NCI-H1105 (cell line): ENCODE results near the gene CFAP92.
A peak's percentile ranks its signal among the peaks of the same experiment; 100 is the strongest.

Source experiments
- DNase-seq: peaks from one replicate; lab custom pipeline; 2025; lab: John Stamatoyannopoulos, UW

CFAP92 gene

GRCh38 chr3:128988286-128988685 lies 5.6 kb downstream of the CFAP92 start:
- no peak for DNase-seq

- DNase-seq: no peak
Measured at GRCh38 chr3:128987302-128988100, 6.4 kb downstream of the CFAP92 start.

- DNase-seq: no peak
Measured at GRCh38 chr3:128984596-128984995, 9.3 kb downstream of the CFAP92 start.

DNA sequence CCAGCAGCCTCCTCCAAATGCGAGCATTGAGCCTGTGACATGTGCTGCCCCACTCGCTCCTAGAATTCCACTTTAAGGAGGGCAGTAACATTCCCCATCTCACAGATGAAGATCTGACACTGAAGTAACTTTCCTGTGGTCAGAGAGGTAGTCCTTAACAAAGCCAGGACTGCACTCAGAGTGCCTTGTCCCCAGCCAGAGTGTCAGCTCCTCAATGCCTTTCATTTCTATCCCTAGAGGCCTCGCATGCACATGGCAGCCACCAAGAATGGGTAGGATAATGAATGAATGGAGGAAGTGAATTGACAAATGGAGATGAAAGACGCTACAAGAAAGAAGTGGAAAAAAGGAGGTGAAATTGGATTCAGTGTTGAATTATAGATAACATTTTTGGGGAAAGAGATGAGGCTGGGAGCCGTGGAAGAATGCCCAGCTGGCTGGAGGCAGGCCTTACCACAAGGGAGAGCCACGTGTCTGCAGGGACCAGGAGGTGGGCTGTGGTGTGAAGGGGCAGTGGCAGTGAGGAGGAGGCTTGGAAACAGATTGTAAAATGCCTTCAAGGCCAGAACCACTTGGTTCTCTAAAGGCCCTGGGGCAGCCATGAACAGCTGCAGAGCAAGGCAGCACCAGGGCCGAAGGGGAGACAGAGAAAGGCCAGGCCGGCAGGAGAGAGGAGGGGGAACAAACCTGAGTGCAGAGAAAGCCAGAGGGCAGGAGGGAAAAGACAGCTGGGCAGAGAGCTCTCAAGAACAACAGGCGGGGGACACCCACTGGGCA lies 10.4 kb downstream of the CFAP92 start:
- DNase-seq: no peak

DNA sequence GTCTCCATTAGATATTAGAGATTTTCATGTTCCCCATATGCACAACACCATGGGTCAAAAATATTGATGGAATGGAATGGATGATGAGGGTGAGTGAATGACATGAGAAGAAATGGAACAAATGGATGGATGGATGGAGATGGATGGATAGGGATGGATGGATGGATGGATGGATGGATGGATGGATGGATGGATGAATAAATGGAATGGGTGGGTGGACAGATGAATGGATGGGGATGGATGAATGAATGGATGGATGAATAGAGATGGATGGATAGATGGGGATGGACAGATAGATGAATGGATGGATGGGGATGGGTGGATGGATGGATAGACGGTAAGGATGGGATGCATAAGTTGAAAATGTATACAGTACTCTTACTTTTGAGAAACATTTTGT lies 18.6 kb downstream of the CFAP92 start:
- DNase-seq: no peak

DNA sequence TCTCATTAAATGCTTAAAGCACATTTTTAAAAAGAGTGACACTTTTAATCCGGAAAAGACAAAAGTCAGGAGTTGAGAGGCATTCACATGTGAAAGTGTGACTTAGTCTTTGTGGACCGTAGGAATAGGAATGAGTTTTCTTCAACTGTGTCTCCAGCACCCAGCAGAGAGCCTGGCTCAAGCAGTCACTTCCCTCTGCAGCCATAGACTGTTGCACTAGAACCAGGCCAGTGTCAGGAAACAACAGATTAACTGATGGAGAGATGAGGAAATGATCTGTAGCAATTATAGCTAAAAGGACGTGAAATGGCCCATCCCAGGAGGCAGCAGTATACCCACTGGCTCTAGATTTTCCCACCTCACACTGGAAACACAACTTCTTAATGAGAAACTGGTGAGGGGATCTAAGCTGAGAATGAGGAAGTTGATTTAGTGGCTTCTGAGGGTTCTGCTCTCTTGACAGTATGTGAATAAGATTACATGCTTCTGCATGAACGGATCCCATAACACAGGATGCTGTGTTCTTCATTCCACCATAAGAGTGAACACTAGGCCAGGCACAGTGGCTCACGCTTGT lies 19.8 kb downstream of the CFAP92 start:
- DNase-seq: no peak

DNA sequence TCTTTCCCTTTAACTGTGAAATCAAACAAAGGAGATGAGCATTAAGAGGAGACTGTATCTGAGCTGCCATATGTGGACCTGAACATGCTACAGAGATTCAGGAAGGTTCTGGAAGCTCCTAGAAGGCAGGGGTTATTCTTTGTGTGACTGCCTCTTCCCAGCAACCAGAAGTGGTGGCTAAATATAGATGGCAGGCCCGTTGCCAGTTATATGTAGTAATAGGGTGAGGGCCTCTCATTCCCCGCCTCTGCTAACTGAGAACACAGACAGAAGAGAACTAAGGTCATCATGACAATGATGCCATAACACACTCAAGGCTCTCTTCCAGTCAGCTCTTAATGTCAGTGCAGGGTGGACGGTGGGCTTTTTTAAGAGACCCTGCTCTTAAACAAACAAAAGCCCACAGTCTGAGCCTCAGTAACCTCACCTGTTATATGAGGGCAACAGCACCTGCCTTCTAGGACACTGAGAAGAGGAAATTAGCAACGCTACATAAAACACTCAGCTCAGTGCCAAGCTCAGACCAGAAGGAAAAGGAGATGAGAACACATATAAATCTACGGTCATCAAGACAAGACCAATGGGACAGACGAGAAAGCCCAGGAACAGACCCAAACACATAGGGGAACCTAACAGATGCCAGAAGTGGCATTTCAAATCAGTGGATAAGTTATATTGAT lies 22.3 kb downstream of the CFAP92 start:
- no peak for DNase-seq

- no peak for DNase-seq
Measured at GRCh38 chr3:128970740-128971047, 23.2 kb downstream of the CFAP92 start.

DNA sequence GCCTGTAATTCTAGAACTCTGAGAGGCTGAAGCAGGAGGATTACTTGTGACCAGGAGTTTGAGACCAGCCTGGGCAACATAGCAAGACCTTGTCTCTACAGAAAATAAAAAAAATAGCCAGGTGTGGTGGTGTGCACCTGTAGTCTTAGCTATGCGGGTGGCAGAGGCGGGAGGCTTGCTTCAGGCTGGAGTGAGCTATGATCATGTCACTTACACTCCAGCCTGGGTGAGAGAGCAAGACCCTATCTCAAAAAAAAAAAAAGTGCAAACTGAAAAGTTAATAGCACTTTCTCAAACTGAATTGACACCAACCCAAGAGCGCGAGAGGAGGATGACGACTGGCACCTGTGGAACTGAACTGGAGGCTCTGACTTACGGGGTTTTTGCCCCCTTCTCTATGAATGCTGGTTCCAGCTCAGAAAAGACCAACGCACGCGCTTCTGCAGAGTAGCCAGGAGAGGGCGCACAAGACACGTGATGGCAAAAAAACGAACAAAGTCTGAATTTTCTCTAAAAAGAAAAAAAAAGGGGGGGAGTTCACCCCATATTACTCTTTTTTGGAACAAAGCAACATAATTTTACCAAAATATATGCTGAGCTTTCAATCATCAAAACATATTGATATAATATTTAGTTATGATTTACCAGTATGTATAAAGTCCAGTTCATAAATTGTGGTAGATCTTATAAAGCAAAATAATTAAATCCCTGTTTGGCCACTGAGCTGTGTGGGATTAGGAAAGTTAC lies 23.7 kb downstream of the CFAP92 start:
- peak; percentile 44 for DNase-seq

DNA sequence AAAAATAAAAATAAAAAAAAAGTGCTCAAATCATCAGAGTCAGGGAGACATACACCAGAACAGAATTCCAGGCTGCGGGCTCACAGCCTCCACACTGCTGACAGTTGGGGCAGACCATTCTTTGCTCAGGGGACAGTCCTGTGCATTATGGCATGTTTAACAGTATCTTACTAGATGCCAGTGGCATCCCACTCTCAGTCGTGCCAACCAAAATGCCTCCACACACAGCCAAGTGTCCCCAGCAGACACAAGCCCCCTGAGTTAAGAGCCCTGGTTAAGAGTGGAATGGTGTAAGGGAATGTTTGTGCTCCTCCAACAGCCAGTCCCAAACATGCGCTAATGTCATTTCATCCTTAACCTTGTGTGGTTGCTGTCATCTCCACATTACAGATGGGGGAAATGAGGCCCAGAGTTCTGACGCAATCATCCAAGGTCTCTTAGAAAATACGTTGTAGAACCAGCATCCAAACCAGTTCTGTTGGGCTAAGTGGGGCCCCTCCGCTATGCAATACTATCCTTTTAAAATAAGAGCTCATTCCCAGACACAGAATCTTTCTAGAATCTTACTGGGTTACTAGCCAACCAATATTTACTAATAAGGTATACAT lies 26.0 kb downstream of the CFAP92 start:
- no peak for DNase-seq

GRCh38 chr3:128965818-128966217 lies 28.1 kb downstream of the CFAP92 start:
- no peak for DNase-seq

GRCh38 chr3:128965280-128965679 lies 28.6 kb downstream of the CFAP92 start:
- DNase-seq: no peak

GRCh38 chr3:128956440-128956839 lies 37.4 kb downstream of the CFAP92 start:
- no peak for DNase-seq

DNA sequence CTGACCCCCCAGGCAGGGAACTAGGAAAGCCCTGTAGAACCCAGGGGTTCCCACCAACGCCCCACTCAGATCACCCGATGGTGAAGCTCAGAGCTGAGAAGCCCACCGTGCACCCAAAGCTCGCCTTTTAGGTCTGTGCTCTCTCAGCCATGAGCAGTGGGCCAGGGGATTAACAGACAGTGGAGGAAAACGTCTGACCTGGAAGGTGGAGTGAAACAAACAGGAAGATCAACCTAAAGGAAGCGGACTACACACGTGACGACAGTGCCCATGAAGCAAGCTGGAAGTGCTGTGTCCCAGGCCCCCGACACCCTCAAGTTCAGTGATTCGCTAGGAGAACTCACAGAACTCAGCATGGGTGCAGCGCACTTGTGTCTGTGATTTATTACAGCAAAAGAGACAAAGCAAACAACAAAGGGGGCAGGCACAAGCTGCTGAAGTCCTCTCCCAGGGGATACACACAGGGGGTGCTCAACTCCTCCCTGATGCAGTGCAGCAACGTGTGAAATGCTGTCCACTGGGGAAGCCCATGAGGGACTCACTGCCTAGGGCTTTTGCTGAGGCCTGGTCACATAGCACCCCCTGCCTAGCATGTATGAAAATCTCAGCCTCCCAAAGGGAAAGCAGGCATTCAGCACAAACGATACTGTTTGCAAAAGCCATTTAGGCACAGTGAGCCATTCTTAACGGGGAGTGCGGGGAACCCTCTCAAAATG lies 43.5 kb downstream of the CFAP92 start:
- DNase-seq: no peak

- DNase-seq: no peak
Measured at GRCh38 chr3:128949158-128949557, 44.7 kb downstream of the CFAP92 start.

- DNase-seq: no peak
Measured at GRCh38 chr3:128946411-128946810, 47.5 kb downstream of the CFAP92 start.

GRCh38 chr3:128945878-128946175 lies 48.0 kb downstream of the CFAP92 start:
- DNase-seq: no peak

GRCh38 chr3:128945041-128945877 lies 48.6 kb downstream of the CFAP92 start:
- DNase-seq: no peak

- no peak for DNase-seq
Measured at GRCh38 chr3:128942161-128942952, 51.5 kb downstream of the CFAP92 start.
